CD14-positive monocyte (primary cell): ENCODE results near the gene ASIC2. TPM values are rescaled to one million over a fixed set of nuclear protein-coding genes. Genes with fewer than 3 reads are reported as not detected.

Source experiments
- DNase-seq, 3 donors: peaks; one replicate each; pipeline ENCODE4 v3.0.0-alpha.2; 2011 to 2022
- H2AFZ ChIP-seq: 2 replicates; pipeline ENCODE4 v1.6.0; 2012; ENCODE audit warnings: mild to moderate bottlenecking, low read depth, low read length, inconsistent platforms; ENCODE audit not compliant: insufficient read depth, poor library complexity, severe bottlenecking
- H3K27ac ChIP-seq, 2 donors: 1 replicate in 1 of 2; 2 replicates in 1 of 2; pipeline ENCODE4 v1.5.1; 2012 to 2013; ENCODE audit warnings: low read length in 2 of 2, control low read depth in 1 of 2, inconsistent platforms in 1 of 2, low read depth in 1 of 2, mild to moderate bottlenecking in 1 of 2
- H3K27me3 ChIP-seq, 2 donors: one replicate each; pipeline versions ENCODE4 v1.6.0 to v1.6.1; 2011 to 2013; ENCODE audit warnings: low read length in 2 of 2; ENCODE audit not compliant: control insufficient read depth in 2 of 2, insufficient read depth in 2 of 2
- H3K36me3 ChIP-seq, 2 donors: replicated peaks in 1 of 2; 1 replicate in 1 of 2; 2 replicates in 1 of 2; pipeline versions ENCODE4 v1.5.1 to v1.6.1; 2012 to 2013; ENCODE audit warnings: low read length in 2 of 2, control low read depth in 1 of 2, inconsistent platforms in 1 of 2, mild to moderate bottlenecking in 1 of 2; ENCODE audit not compliant: insufficient read depth in 2 of 2, control insufficient read depth in 1 of 2
- H3K4me1 ChIP-seq, 2 donors: 1 replicate in 1 of 2; 2 replicates in 1 of 2; pipeline versions ENCODE4 v1.5.1 to v1.6.1; 2012 to 2013; ENCODE audit warnings: low read length in 2 of 2, control low read depth in 1 of 2, inconsistent platforms in 1 of 2, mild to moderate bottlenecking in 1 of 2, moderate library complexity in 1 of 2; ENCODE audit not compliant: insufficient read depth in 2 of 2, control insufficient read depth in 1 of 2
- H3K4me2 ChIP-seq: replicated peaks from 2 replicates; pipeline ENCODE3; 2012; ENCODE audit warnings: low read length, moderate library complexity, mild to moderate bottlenecking; ENCODE audit not compliant: poor library complexity, severe bottlenecking; ENCODE audit errors: extremely low read depth
- H3K4me3 ChIP-seq, 3 experiments: fragments of 200-600 bp in 1 of 3; sonication (generic) in 1 of 3; replicated peaks in 1 of 3; 1 replicate in 2 of 3; 2 replicates in 1 of 3; pipeline ENCODE4 v1.5.1; 2011 to 2013; ENCODE audit warnings: low read length in 3 of 3, mild to moderate bottlenecking in 3 of 3, control low read depth in 2 of 3, low read depth in 2 of 3, inconsistent platforms in 1 of 3, moderate library complexity in 1 of 3
- H3K79me2 ChIP-seq: 2 replicates; pipeline ENCODE4 v1.6.0; 2012; ENCODE audit warnings: mild to moderate bottlenecking, control low read depth, inconsistent platforms, low read length, moderate library complexity; ENCODE audit not compliant: insufficient read depth
- H3K9ac ChIP-seq: 2 replicates; pipeline ENCODE4 v1.6.0; 2017; ENCODE audit warnings: low read length, mild to moderate bottlenecking; ENCODE audit not compliant: insufficient read depth, poor library complexity, severe bottlenecking
- H3K9me3 ChIP-seq, 2 donors: replicated peaks in 1 of 2; 1 replicate in 1 of 2; 2 replicates in 1 of 2; pipeline versions ENCODE4 v1.5.1 to v1.6.1; 2012 to 2013; ENCODE audit warnings: low read length in 2 of 2, control low read depth in 1 of 2; ENCODE audit not compliant: control insufficient read depth in 1 of 2, insufficient read depth in 1 of 2
- H4K20me1 ChIP-seq: 2 replicates; pipeline ENCODE4 v1.6.0; 2012; ENCODE audit warnings: mild to moderate bottlenecking, low read length, control low read depth, moderate library complexity; ENCODE audit not compliant: insufficient read depth
- H3K27ac Mint-ChIP-seq, 7 donors: one replicate each; pipeline ENCODE4 v1.8.0; 2020; ENCODE audit warnings: mild to moderate bottlenecking in 7 of 7, mixed read lengths in 7 of 7, moderate library complexity in 6 of 7, inconsistent platforms in 2 of 7
- H3K27me3 Mint-ChIP-seq, 3 donors: one replicate each; pipeline ENCODE4 v1.8.0; 2021 to 2022; ENCODE audit warnings: low read depth in 3 of 3, mild to moderate bottlenecking in 3 of 3, mixed read lengths in 3 of 3, moderate library complexity in 3 of 3, inconsistent platforms in 1 of 3
- H3K36me3 Mint-ChIP-seq, 2 donors: one replicate each; pipeline ENCODE4 v1.8.0; 2020; ENCODE audit warnings: mixed read lengths in 2 of 2, inconsistent platforms in 1 of 2, mild to moderate bottlenecking in 1 of 2
- H3K4me1 Mint-ChIP-seq: one replicate; pipeline ENCODE4 v1.8.0; 2020; ENCODE audit warnings: mild to moderate bottlenecking, mixed read lengths
- H3K4me3 Mint-ChIP-seq, 2 donors: one replicate each; pipeline ENCODE4 v1.8.0; 2020; ENCODE audit warnings: mild to moderate bottlenecking in 2 of 2, mixed read lengths in 2 of 2, moderate library complexity in 1 of 2
- H3K9me3 Mint-ChIP-seq, 7 donors: one replicate each; pipeline ENCODE4 v1.8.0; 2020 to 2022; ENCODE audit warnings: mixed read lengths in 7 of 7, mild to moderate bottlenecking in 6 of 7, moderate library complexity in 6 of 7, inconsistent platforms in 2 of 7
- whole genome bisulfite sequencing: methylation state at CpG from one replicate; pipeline ENCODE4 v1.1.5; 2013; ENCODE audit warnings: missing lambda C conversion rate; ENCODE audit not compliant: insufficient coverage; 5-methylcytosine and 5-hydroxymethylcytosine counted together
- intact Hi-C, 2 donors: fragments of 100-400 bp; cut with micrococcal nuclease; formaldehyde crosslinking; loops; one replicate each; pipeline versions ENCODE4 v1.15.0 to v1.15.1; 2023
- polyA plus RNA-seq, 3 donors: library from polyadenylated mRNA; depleted of rRNA in 1 of 3; unstranded in 2 of 3; stranded (reverse) in 1 of 3; fragments of 300-500 nt in 2 of 3; fragments of >200 nt in 1 of 3; fragmentation: Illumina TruSeq in 2 of 3; gene quantifications; 1 replicate in 2 of 3; 2 replicates in 1 of 3; pipeline ENCODE4 v1.2.3, GENCODE V29; 2012 to 2021
- TF ChIP-seq, protein P1 (sequence below): fragments of 200-600 bp; IDR thresholded peaks from one replicate; pipeline ENCODE4 v1.8.0; 2022; ENCODE audit warnings: antibody characterized with exemption, mild to moderate bottlenecking

Gene ASIC2
- polyA plus RNA-seq, 3 donors = not detected

DNA sequence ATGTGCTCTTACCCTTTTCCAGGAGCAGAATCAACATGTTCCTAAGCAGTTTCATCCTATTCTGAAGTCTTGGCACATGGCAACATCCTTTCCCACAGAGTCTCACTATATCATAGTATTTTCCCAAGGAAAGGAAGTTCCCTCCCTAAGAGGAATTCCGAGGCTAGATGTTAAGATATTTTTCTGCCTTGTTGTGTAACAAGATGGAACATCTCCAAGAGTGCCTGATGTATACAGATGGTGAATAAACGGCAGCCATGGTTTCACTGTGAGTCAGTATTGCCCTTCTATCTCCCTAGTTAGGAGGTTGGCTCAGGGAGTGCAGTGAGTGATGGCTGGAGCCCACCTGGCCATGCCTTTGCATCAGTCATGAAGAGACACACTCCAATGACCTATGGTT is 253.2 kb downstream of the ASIC2 start:
- Mint-ChIP-seq H3K36me3 (no peaks in the 10 kb centered on the region), H3K9me3 (peaks cover 0 to 6% (median under 1%) of the 10 kb centered on the region in 7 donors), H3K27ac (no peak overlapping the region), H3K4me3 (no peak overlapping the region), H3K4me1 (no peaks in the 10 kb centered on the region), H3K27me3 (peaks cover 3 to 7% (median 4%) of the 10 kb centered on the region in 3 donors)
- Histone ChIP-seq H3K79me2 (no peaks in the 10 kb centered on the region), H3K4me3 (no peak overlapping the region), H3K4me2 (no peak overlapping the region), H3K27me3 (no peaks in the 10 kb centered on the region), H3K9me3 (no peaks in the 10 kb centered on the region), H2AFZ (no peak overlapping the region), H3K4me1 (no peaks in the 10 kb centered on the region), H4K20me1 (no peaks in the 10 kb centered on the region), H3K27ac (no peak overlapping the region), H3K9ac (no peak overlapping the region), H3K36me3 (no peaks in the 10 kb centered on the region)
- no peak for DNase-seq
- TF ChIP-seq, protein P1, sequence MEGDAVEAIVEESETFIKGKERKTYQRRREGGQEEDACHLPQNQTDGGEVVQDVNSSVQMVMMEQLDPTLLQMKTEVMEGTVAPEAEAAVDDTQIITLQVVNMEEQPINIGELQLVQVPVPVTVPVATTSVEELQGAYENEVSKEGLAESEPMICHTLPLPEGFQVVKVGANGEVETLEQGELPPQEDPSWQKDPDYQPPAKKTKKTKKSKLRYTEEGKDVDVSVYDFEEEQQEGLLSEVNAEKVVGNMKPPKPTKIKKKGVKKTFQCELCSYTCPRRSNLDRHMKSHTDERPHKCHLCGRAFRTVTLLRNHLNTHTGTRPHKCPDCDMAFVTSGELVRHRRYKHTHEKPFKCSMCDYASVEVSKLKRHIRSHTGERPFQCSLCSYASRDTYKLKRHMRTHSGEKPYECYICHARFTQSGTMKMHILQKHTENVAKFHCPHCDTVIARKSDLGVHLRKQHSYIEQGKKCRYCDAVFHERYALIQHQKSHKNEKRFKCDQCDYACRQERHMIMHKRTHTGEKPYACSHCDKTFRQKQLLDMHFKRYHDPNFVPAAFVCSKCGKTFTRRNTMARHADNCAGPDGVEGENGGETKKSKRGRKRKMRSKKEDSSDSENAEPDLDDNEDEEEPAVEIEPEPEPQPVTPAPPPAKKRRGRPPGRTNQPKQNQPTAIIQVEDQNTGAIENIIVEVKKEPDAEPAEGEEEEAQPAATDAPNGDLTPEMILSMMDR = no peak
- WGBS = 40% methylated on average over 1 of the region's 2 CpGs
- intact Hi-C loops = no loop called here

DNA sequence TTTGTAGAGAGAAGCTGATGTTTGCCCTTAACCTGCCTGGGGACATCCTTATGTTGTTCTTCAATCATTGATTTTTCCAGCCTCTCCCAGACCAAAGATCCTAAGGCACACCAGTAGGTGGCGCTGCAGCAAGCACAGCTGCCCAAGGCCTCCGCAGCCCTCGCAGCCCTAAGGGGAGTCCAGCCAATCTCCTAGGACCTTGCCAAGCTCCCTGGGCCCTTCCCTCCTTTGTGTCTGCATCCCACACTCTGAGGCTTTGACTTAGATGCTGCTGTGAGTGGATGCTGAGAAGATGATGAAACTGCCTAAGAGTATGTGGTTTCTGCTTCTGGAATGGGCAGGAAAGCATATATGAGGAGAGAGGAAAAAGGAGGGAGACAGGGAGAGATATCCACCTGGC is 254.4 kb downstream of the ASIC2 start:
- no peak overlapping the region for H3K4me3 Mint-ChIP-seq

More for the DNA sequence above, 254.4 kb downstream of the ASIC2 start:
- no peaks in the 10 kb centered on the region for H3K36me3 Mint-ChIP-seq
- H2AFZ ChIP-seq = no peak overlapping the region
- H3K36me3 ChIP-seq = no peaks in the 10 kb centered on the region
- no peak overlapping the region for H3K9ac ChIP-seq
- H3K4me1 ChIP-seq = no peaks in the 10 kb centered on the region
- peaks cover 3 to 4% (median 4%) of the 10 kb centered on the region in 3 donors for H3K27me3 Mint-ChIP-seq
- TF ChIP-seq, protein P1 = peak; percentile 52
- H3K4me3 ChIP-seq = no peak overlapping the region
- no peak overlapping the region for H3K4me2 ChIP-seq
- intact Hi-C loops = no loop called here
- no peaks in the 10 kb centered on the region for H3K79me2 ChIP-seq
- no peaks in the 10 kb centered on the region for H3K27me3 ChIP-seq
- 8% methylated on average over 3 of the region's 3 CpGs for WGBS
- H3K27ac Mint-ChIP-seq = no peak overlapping the region
- peaks cover under 1 to 9% (median 6%) of the 10 kb centered on the region in 7 donors for H3K9me3 Mint-ChIP-seq
- no peaks in the 10 kb centered on the region for H4K20me1 ChIP-seq
- H3K4me1 Mint-ChIP-seq = no peaks in the 10 kb centered on the region
- DNase-seq = no peak
- no peak overlapping the region for H3K27ac ChIP-seq
- peaks cover 0 to 6% of the 10 kb centered on the region in 2 donors for H3K9me3 ChIP-seq
